Glutamatergic neuron (in vitro differentiated cells): ENCODE measurements around the gene EXOC8. TPM values are rescaled to one million over a fixed set of nuclear protein-coding genes. Genes with fewer than 3 reads are reported as not detected.
A peak's percentile ranks its signal among the peaks of the same experiment; 100 is the strongest.

Source experiments
- DNase-seq: peaks from one replicate; pipeline ENCODE4 v3.0.0; 2022
- H3K27ac Mint-ChIP-seq: one replicate; pipeline ENCODE4 v1.8.0; 2020; ENCODE audit warnings: mild to moderate bottlenecking, mixed read lengths, inconsistent platforms; ENCODE audit not compliant: unreplicated experiment
- H3K27me3 Mint-ChIP-seq: one replicate; pipeline ENCODE4 v1.8.0; 2020; ENCODE audit warnings: mild to moderate bottlenecking, moderate library complexity, mixed read lengths, inconsistent platforms; ENCODE audit not compliant: unreplicated experiment
- H3K36me3 Mint-ChIP-seq: one replicate; pipeline ENCODE4 v1.8.0; 2020; ENCODE audit warnings: mild to moderate bottlenecking, mixed read lengths, inconsistent platforms; ENCODE audit not compliant: unreplicated experiment
- H3K4me1 Mint-ChIP-seq: one replicate; pipeline ENCODE4 v1.8.0; 2020; ENCODE audit warnings: mild to moderate bottlenecking, low read depth, mixed read lengths, inconsistent platforms; ENCODE audit not compliant: unreplicated experiment
- H3K4me3 Mint-ChIP-seq: one replicate; pipeline ENCODE4 v1.8.0; 2020; ENCODE audit warnings: mild to moderate bottlenecking, mixed read lengths, inconsistent platforms; ENCODE audit not compliant: unreplicated experiment
- H3K9me3 Mint-ChIP-seq: one replicate; pipeline ENCODE4 v1.8.0; 2020; ENCODE audit warnings: mild to moderate bottlenecking, moderate library complexity, mixed read lengths, inconsistent platforms; ENCODE audit not compliant: unreplicated experiment
- CTCF ChIP-seq: fragments of 200-600 bp; sonication (generic); IDR thresholded peaks from one replicate; pipeline ENCODE4 v1.5.0; 2021; ENCODE audit not compliant: partially characterized antibody, unreplicated experiment
- total RNA-seq: library from RNA; stranded (reverse); fragmentation: NEBNext Ultra II Directional; extraction: Animal tissue kit (Norgen Biotek cat#: 25700); gene quantifications from one replicate; pipeline ENCODE4 v1.2.1, GENCODE V29; 2021; ENCODE audit not compliant: unreplicated experiment

EXOC8 gene
- total RNA-seq, 1 donor from 2014 or later: 11.4 TPM

DNA sequence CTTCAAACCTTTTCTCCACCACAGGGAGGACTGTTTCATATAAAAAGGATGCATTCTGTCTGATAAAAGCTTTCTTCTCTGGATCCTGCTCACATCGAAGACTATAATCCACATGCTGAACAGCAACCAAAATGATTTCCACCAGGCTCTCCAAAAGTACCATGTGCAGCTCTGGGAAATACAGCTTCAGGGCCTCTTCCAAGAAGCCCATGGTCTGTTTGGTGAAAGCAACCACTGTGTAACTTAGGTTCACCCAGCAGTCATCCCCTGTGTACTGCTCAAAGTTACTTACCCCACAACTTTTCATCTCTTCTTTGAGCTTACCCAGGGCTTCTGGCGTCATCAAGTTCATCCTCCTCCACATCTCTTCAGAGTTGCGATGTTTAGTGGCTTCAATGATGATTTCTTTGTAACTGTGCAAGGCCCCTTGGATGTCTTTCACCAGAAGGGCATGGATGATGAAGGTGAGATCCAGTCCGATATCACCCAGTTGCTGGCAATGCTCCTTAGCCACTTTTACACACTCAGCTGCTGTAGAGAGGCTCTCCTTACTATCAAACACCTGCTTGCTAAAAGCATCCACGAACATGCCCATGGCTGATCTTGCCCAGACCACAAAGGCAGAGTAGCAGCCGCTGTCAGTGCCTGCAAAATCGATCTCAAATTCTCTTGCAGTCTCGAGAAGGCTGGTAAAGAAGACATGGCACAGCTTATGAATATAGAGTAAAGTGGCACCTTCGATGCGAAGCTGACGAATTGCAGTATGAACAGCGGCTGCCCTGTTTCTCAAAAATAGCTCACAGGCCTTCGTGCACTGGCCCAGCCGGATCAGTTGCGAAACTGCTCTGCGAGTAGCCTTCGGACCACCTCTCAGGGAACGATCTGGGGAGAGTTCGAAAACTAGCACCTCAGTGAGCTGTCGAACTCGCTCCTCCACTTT lies 1.7 kb downstream of the EXOC8 start:
- Mint-ChIP-seq H3K27me3 (peaks cover 11% of the 10 kb centered on the region), H3K9me3 (peaks cover 19% of the 10 kb centered on the region), H3K36me3 (peaks cover 4% of the 10 kb centered on the region), H3K27ac (peak overlapping the region; percentile 87), H3K4me3 (peak overlapping the region; percentile 95), H3K4me1 (peaks cover 33% of the 10 kb centered on the region)
- DNase-seq: no peak
- no peak for TF ChIP-seq CTCF

- Mint-ChIP-seq H3K9me3 (peaks cover 19% of the 10 kb centered on the region), H3K27ac (no peak overlapping the region)
Measured at GRCh38 chr1:231334952-231335351, 2.7 kb downstream of the EXOC8 start.

GRCh38 chr1:231334079-231334666 lies 3.5 kb downstream of the EXOC8 start:
- TF ChIP-seq CTCF: no peak
- DNase-seq: no peak
- Mint-ChIP-seq H3K4me3 (peak overlapping the region; percentile 83), H3K36me3 (peaks cover 4% of the 10 kb centered on the region), H3K9me3 (peaks cover 19% of the 10 kb centered on the region), H3K27ac (no peak overlapping the region), H3K4me1 (peaks cover 27% of the 10 kb centered on the region), H3K27me3 (peaks cover 11% of the 10 kb centered on the region)

More at GRCh38 chr1:231334952-231335351, 2.7 kb downstream of the EXOC8 start:
- Mint-ChIP-seq H3K4me1 (peaks cover 33% of the 10 kb centered on the region), H3K36me3 (peaks cover 4% of the 10 kb centered on the region), H3K4me3 (peak overlapping the region; percentile 69), H3K27me3 (peaks cover 11% of the 10 kb centered on the region)
- TF ChIP-seq CTCF: no peak
- no peak for DNase-seq

- H3K27ac Mint-ChIP-seq: no peak overlapping the region
- H3K4me1 Mint-ChIP-seq: peaks cover 24% of the 10 kb centered on the region
- DNase-seq: no peak
- H3K27me3 Mint-ChIP-seq: peaks cover 6% of the 10 kb centered on the region
- peaks cover 3% of the 10 kb centered on the region for H3K36me3 Mint-ChIP-seq
- no peak for TF ChIP-seq CTCF
- H3K9me3 Mint-ChIP-seq: peaks cover 9% of the 10 kb centered on the region
- no peak overlapping the region for H3K4me3 Mint-ChIP-seq
Measured at GRCh38 chr1:231332761-231333160, 4.9 kb downstream of the EXOC8 start.

DNA sequence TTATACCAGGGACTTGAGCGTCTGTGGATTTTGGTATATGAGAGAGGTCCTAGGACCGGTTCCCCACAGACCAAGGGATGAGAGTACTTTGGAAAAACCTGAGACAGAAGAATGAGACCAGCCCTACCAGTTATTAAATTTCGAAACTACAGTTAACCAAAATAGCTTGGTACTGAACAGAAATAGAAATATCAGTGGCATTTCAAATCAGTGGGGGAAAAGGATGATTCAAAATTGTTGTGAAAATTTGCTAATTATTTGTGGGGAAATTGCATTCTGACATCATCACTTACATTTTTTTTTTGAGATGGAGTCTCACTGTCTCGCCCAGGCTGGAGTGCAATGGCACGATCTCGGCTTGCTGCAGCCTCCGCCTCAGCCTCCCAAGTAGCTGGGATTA lies 8.2 kb downstream of the EXOC8 start:
- H3K27ac Mint-ChIP-seq: no peak overlapping the region
- TF ChIP-seq CTCF: no peak
- no peaks in the 10 kb centered on the region for H3K9me3 Mint-ChIP-seq
- DNase-seq: no peak
- peaks cover 7% of the 10 kb centered on the region for H3K4me1 Mint-ChIP-seq
- no peaks in the 10 kb centered on the region for H3K27me3 Mint-ChIP-seq
- no peaks in the 10 kb centered on the region for H3K36me3 Mint-ChIP-seq
- H3K4me3 Mint-ChIP-seq: no peak overlapping the region
